ENCODE data around the gene F10. TPM values are rescaled to one million over a fixed set of nuclear protein-coding genes. Genes with fewer than 3 reads are reported as not detected.
"Not testable (repeated sequence)": the region's sequence is repeated elsewhere in the genome, so short reads cannot be mapped to it uniquely, and the experiment has no call there.

Gene F10
- total RNA-seq, 5 donors from 2014 or later (not counting 1 experiment from before 2014, with no cell fraction given), result not detected

DNA sequence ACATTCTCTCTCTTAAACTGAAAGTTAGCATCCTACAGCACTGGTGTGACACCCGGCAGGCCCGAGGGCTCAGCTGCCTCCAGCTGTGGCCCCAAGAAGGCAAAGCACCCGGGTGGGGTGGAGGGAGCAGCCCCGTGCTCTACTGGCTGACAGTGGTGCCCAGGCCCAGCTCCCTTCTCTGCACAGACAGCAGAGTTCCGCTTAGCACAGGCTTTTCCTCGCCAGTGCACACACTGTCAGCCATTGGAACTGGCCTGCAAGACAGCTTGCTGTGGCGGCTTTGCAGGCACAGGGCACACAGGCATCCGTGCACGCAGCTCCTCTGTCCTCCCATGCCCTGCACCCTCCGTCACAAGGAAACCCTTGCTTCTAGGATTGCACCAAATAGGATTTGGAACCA, 20.3 kb upstream of the F10 start:
- H3K9me3 ChIP-seq; CTCF ChIA-PET; H3K36me3 ChIP-seq (ENCODE audit: control insufficient read depth in 2 of 2, extremely low read depth in 1 of 2, insufficient read depth in 1 of 2, low read length in 1 of 2); ATAC-seq (replicated peaks in 1 of 4); H3K4me3 Mint-ChIP-seq; H3K36me3 Mint-ChIP-seq; H3K9me3 Mint-ChIP-seq; H3K4me3 ChIP-seq (ENCODE audit: control insufficient read depth in 1 of 2, extremely low read depth in 1 of 2, low read length in 1 of 2); H3K27me3 Mint-ChIP-seq; H3K27ac ChIP-seq (ENCODE audit: low read length); H3K4me1 Mint-ChIP-seq; POLR2A ChIA-PET; H3K4me1 ChIP-seq (ENCODE audit: control insufficient read depth in 1 of 2, extremely low read depth in 1 of 2, insufficient read depth in 2 of 2, low read length in 2 of 2); DNase-seq; H3K27ac Mint-ChIP-seq: not testable (repeated sequence)
- WGBS (ENCODE audit: insufficient coverage), result 73% methylated on average over 7 of the region's 10 CpGs
- peaks cover 0 to 22% of the 10 kb centered on the region in 2 experiments for H3K27me3 ChIP-seq (replicated peaks in 1 of 2; ENCODE audit: control insufficient read depth in 2 of 2, extremely low read depth in 1 of 2, insufficient read depth in 2 of 2, low read length in 1 of 2)

DNA sequence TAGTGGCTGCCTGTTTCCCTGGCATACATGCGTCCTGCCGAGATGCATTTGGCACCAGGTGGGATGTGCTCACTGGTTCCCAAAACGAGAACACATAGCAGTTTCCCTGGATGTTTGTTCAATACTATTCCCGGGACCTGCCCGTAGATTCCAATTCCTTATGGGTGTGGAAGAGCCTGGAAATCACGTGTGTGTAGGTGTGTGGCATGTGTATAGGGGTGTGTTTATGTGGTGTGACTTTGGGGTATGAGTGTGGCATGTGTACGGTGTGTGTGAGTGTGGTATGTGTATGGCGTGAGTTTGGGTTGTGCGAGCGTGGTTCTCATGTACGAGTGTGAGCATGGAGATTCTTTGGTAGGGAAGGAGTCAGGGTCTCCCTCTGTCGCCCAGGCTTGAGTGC, 19.9 kb upstream of the F10 start:
- Mint-ChIP-seq H3K9me3 (no peaks in the 10 kb centered on the region), H3K27me3 (peaks cover 0 to 2% of the 10 kb centered on the region in 2 donors), H3K4me3 (no peak overlapping the region), H3K4me1 (no peaks in the 10 kb centered on the region), H3K27ac (no peak overlapping the region), H3K36me3 (peaks cover 3% of the 10 kb centered on the region)
- no peaks in the 10 kb centered on the region for H3K4me1 ChIP-seq (ENCODE audit: control insufficient read depth in 1 of 2, extremely low read depth in 1 of 2, insufficient read depth in 2 of 2, low read length in 2 of 2)
- no peaks in the 10 kb centered on the region for H3K36me3 ChIP-seq (ENCODE audit: control insufficient read depth in 2 of 2, extremely low read depth in 1 of 2, insufficient read depth in 1 of 2, low read length in 1 of 2)
- no peak overlapping the region for H3K27ac ChIP-seq (ENCODE audit: low read length)
- CTCF ChIA-PET, result no interaction called here
- H3K27me3 ChIP-seq (replicated peaks in 1 of 2; ENCODE audit: control insufficient read depth in 2 of 2, extremely low read depth in 1 of 2, insufficient read depth in 2 of 2, low read length in 1 of 2), result peaks cover 0 to 22% of the 10 kb centered on the region in 2 experiments
- H3K9me3 ChIP-seq, result no peaks in the 10 kb centered on the region
- POLR2A ChIA-PET, result no interaction called here
- DNase-seq (no peak), ATAC-seq (replicated peaks in 1 of 4) (no peak)
- H3K4me3 ChIP-seq (ENCODE audit: control insufficient read depth in 1 of 2, extremely low read depth in 1 of 2, low read length in 1 of 2), result no peak overlapping the region
- whole genome bisulfite sequencing (ENCODE audit: insufficient coverage), result 96% methylated on average over 8 of the region's 12 CpGs

DNA sequence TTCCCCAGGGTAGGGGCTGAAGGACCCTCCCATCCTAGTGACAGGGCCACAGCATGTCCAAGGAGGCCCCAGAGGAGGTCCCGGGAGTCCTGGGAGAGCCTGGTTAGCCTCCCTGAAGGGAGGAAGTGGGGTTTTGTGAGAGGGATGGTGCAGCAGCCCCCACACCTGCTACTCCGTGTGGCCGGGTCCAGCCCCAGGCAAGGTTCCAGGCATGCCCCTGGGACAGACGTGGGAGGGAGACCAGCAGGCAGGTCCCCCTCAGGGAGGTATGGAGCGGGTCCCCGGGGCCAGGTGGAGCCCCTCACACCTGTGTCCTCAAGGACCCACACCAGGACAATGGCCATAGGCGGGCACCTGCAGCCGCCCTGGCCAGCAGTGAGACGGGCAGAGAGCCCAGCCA, 19.0 kb upstream of the F10 start:
- ChIA-PET POLR2A (no interaction called here), CTCF (no interaction called here)
- Mint-ChIP-seq H3K4me3 (no peak overlapping the region), H3K4me1 (no peaks in the 10 kb centered on the region), H3K36me3 (no peaks in the 10 kb centered on the region), H3K9me3 (no peaks in the 10 kb centered on the region), H3K27me3 (peaks cover 0 to 2% of the 10 kb centered on the region in 2 donors), H3K27ac (no peak overlapping the region)
- DNase-seq (no peak), ATAC-seq (replicated peaks in 1 of 4) (no peak)
- H3K36me3 ChIP-seq (ENCODE audit: control insufficient read depth in 2 of 2, extremely low read depth in 1 of 2, insufficient read depth in 1 of 2, low read length in 1 of 2), result no peaks in the 10 kb centered on the region
- 80% methylated on average over 9 of the region's 9 CpGs for WGBS (ENCODE audit: insufficient coverage)
- no peak overlapping the region for H3K4me3 ChIP-seq (ENCODE audit: control insufficient read depth in 1 of 2, extremely low read depth in 1 of 2, low read length in 1 of 2)
- no peak overlapping the region for H3K27ac ChIP-seq (ENCODE audit: low read length)
- peaks cover 0 to 22% of the 10 kb centered on the region in 2 experiments for H3K27me3 ChIP-seq (replicated peaks in 1 of 2; ENCODE audit: control insufficient read depth in 2 of 2, extremely low read depth in 1 of 2, insufficient read depth in 2 of 2, low read length in 1 of 2)
- no peaks in the 10 kb centered on the region for H3K4me1 ChIP-seq (ENCODE audit: control insufficient read depth in 1 of 2, extremely low read depth in 1 of 2, insufficient read depth in 2 of 2, low read length in 2 of 2)
- no peaks in the 10 kb centered on the region for H3K9me3 ChIP-seq

DNA sequence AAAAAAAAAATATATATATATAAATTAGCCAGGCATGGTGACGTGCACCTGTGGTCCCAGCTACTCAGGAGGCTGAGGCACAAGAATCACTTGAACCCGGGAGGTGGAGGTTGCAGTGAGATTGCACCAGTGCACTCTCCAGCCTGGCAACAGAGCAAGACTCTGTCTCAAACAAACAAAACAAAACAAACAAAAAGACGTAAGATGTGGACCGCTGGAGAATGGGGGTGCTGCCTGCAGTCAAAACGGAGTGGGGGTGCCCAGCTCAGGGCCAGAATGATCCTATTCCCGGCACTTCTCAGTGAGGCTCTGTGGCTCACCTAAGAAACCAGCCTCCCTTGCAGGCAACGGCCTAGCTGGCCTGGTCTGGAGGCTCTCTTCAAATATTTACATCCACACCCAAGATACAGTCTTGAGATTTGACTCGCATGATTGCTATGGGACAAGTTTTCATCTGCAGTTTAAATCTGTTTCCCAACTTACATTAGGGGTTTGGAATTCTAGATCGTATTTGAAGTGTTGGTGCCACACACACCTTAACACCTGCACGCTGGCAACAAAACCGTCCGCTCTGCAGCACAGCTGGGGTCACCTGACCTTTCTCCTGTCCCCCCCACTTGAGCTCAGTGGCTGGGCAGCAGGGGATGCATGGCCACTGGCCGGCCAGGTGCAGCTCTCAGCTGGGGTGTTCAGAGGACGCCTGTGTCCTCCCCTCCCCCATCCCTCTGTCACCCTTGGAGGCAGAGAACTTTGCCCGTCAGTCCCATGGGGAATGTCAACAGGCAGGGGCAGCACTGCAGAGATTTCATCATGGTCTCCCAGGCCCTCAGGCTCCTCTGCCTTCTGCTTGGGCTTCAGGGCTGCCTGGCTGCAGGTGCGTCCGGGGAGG, 17.3 kb upstream of the F10 start, which contains the start of gene F7:
Gene F7 (plus strand): TSS at position 760 of the 889 bp plus-strand sequence. CDS start 51 bp downstream, at position 811.
- H3K36me3 Mint-ChIP-seq, result no peaks in the 10 kb centered on the region
- POLR2A ChIA-PET, result no interaction called here
- 83% methylated on average over 10 of the region's 17 CpGs for WGBS (ENCODE audit: insufficient coverage)

DNA sequence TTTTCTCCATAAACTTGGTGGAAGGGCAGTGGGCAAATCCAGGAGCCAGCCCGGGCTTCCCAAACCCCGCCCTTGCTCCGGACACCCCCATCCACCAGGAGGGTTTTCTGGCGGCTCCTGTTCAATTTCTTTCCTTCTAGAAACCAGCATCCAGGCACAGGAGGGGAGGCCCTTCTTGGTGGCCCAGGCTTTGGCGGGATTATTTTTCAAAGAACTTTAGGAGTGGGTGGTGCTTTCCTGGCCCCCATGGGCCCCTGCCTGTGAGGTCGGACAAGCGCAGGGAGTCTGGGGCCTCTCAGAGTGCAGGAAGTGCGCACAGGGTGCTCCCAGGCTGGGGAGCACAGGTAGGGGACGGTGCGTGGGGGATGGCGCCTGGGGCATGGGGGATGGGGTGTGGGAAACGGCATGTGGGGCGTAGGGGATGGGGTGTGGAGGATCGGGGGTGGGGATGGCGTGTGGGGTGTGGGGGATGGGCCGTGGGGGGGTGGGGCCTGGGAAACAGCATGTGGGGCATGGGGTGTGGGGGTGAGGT, 16.6 kb upstream of the F10 start:
- Mint-ChIP-seq H3K27me3 (peaks cover 0 to 2% of the 10 kb centered on the region in 2 donors), H3K4me1 (peaks cover 0 to 3% (median 3%) of the 10 kb centered on the region in 3 donors), H3K27ac (no peak overlapping the region), H3K36me3 (no peaks in the 10 kb centered on the region), H3K9me3 (no peaks in the 10 kb centered on the region), H3K4me3 (no peak overlapping the region)
- DNase-seq, result no peak
- CTCF ChIA-PET, result no interaction called here
- H3K4me1 ChIP-seq (ENCODE audit: control insufficient read depth in 1 of 2, extremely low read depth in 1 of 2, insufficient read depth in 2 of 2, low read length in 2 of 2), result peaks cover 0 to 14% of the 10 kb centered on the region in 2 experiments
- no peaks in the 10 kb centered on the region for H3K36me3 ChIP-seq (ENCODE audit: control insufficient read depth in 2 of 2, extremely low read depth in 1 of 2, insufficient read depth in 1 of 2, low read length in 1 of 2)
- POLR2A ChIA-PET, result no interaction called here
- H3K4me3 ChIP-seq (ENCODE audit: control insufficient read depth in 1 of 2, extremely low read depth in 1 of 2, low read length in 1 of 2), result no peak overlapping the region
- no peak for ATAC-seq (replicated peaks in 1 of 4)
- no peak overlapping the region for H3K27ac ChIP-seq (ENCODE audit: low read length)
- peaks cover under 1 to 40% of the 10 kb centered on the region in 2 experiments for H3K27me3 ChIP-seq (replicated peaks in 1 of 2; ENCODE audit: control insufficient read depth in 2 of 2, extremely low read depth in 1 of 2, insufficient read depth in 2 of 2, low read length in 1 of 2)
- 53% methylated on average over 3 of the region's 16 CpGs for WGBS (ENCODE audit: insufficient coverage)
- no peaks in the 10 kb centered on the region for H3K9me3 ChIP-seq

More for the DNA sequence above, 17.3 kb upstream of the F10 start, which contains the start of gene F7:
- Histone ChIP-seq H3K9me3 (no peaks in the 10 kb centered on the region), H3K27ac (ENCODE audit: low read length) (no peak within 1 kb of the TSS), H3K36me3 (ENCODE audit: control insufficient read depth in 2 of 2, extremely low read depth in 1 of 2, insufficient read depth in 1 of 2, low read length in 1 of 2) (no peaks in the 10 kb centered on the region), H3K4me1 (ENCODE audit: control insufficient read depth in 1 of 2, extremely low read depth in 1 of 2, insufficient read depth in 2 of 2, low read length in 2 of 2) (peaks cover 0 to 9% of the 10 kb centered on the region in 2 experiments), H3K4me3 (ENCODE audit: control insufficient read depth in 1 of 2, extremely low read depth in 1 of 2, low read length in 1 of 2) (no peak within 1 kb of the TSS), H3K27me3 (replicated peaks in 1 of 2; ENCODE audit: control insufficient read depth in 2 of 2, extremely low read depth in 1 of 2, insufficient read depth in 2 of 2, low read length in 1 of 2) (peaks cover 0 to 35% of the 10 kb centered on the region in 2 experiments)
- Mint-ChIP-seq H3K4me3 (no peak within 1 kb of the TSS), H3K4me1 (peaks cover 0 to 3% (median 3%) of the 10 kb centered on the region in 3 donors), H3K27ac (no peak within 1 kb of the TSS), H3K27me3 (peaks cover 0 to 2% of the 10 kb centered on the region in 2 donors), H3K9me3 (no peaks in the 10 kb centered on the region)
- DNase-seq (no peak), ATAC-seq (replicated peaks in 1 of 4) (no peak)
- CTCF ChIA-PET, result no interaction called here

DNA sequence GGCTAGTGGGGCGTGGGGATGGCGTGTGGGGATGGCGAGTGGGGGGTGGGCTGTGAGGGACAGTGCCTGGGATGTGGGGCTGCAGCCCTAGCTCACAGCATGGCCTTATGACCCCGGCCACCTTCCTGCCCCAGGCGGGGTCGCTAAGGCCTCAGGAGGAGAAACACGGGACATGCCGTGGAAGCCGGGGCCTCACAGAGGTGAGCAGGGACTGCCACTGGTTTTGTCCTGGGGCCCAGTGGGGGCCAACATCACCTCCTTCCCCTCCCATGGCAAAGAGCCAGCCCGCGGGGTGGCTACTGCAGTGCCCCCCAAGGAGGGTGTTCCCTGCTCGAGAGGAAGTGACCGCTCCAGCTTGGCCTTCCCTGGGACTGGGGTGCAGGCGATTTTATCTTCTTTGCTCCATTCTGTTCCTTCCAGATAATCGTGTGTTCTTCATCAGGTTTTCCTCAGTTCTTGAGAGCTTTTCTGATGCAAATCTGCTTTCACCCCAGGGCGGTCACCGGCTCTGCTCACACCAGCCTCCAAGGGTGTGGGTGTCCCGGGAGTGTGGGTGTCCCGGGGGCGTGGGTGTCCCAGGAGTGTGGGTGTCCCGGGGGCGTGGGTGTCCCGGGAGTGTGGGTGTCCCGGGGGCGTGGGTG, 15.8 kb upstream of the F10 start:
- no peaks in the 10 kb centered on the region for H3K9me3 Mint-ChIP-seq
- Histone ChIP-seq H3K27ac (ENCODE audit: low read length) (no peak overlapping the region), H3K27me3 (replicated peaks in 1 of 2; ENCODE audit: control insufficient read depth in 2 of 2, extremely low read depth in 1 of 2, insufficient read depth in 2 of 2, low read length in 1 of 2) (peaks cover 3 to 45% of the 10 kb centered on the region in 2 experiments), H3K9me3 (no peaks in the 10 kb centered on the region), H3K4me3 (ENCODE audit: control insufficient read depth in 1 of 2, extremely low read depth in 1 of 2, low read length in 1 of 2) (no peak overlapping the region), H3K4me1 (ENCODE audit: control insufficient read depth in 1 of 2, extremely low read depth in 1 of 2, insufficient read depth in 2 of 2, low read length in 2 of 2) (peaks cover 0 to 16% of the 10 kb centered on the region in 2 experiments), H3K36me3 (ENCODE audit: control insufficient read depth in 2 of 2, extremely low read depth in 1 of 2, insufficient read depth in 1 of 2, low read length in 1 of 2) (no peaks in the 10 kb centered on the region)
- H3K36me3 Mint-ChIP-seq, result no peaks in the 10 kb centered on the region
- POLR2A ChIA-PET, result no interaction called here
- no peak overlapping the region for H3K27ac Mint-ChIP-seq
- peaks cover 0 to 3% (median 3%) of the 10 kb centered on the region in 3 donors for H3K4me1 Mint-ChIP-seq
- ATAC-seq (replicated peaks in 1 of 4), result no peak
- peaks cover 0 to 2% of the 10 kb centered on the region in 2 donors for H3K27me3 Mint-ChIP-seq
- CTCF ChIA-PET, result no interaction called here
- no peak overlapping the region for H3K4me3 Mint-ChIP-seq
- DNase-seq, result no peak
- WGBS (ENCODE audit: insufficient coverage), result 75% methylated on average over 12 of the region's 25 CpGs

Measured in T-cell (primary cell).